AG10803 (cell line): ENCODE data around the gene TMEM258.

Experiments used
- DNase-seq: peaks from one replicate; pipeline ENCODE4 v3.0.0; 2010; ENCODE audit warnings: low read depth
- H3K4me3 ChIP-seq: 2 replicates; pipeline ENCODE4 v1.5.1; 2011; ENCODE audit warnings: mild to moderate bottlenecking, low read length, control low read depth
- CTCF ChIP-seq: conservative IDR thresholded peaks from 2 replicates; pipeline ENCODE4 v1.5.1; 2011; ENCODE audit warnings: mild to moderate bottlenecking, low read length, control low read depth, inconsistent platforms

Gene TMEM258

GRCh38 chr11:61745781-61746441, 46.5 kb downstream of the TMEM258 start:
- H3K4me3 ChIP-seq: no peak overlapping the region
- no peak for DNase-seq
- no peak for TF ChIP-seq CTCF

DNA sequence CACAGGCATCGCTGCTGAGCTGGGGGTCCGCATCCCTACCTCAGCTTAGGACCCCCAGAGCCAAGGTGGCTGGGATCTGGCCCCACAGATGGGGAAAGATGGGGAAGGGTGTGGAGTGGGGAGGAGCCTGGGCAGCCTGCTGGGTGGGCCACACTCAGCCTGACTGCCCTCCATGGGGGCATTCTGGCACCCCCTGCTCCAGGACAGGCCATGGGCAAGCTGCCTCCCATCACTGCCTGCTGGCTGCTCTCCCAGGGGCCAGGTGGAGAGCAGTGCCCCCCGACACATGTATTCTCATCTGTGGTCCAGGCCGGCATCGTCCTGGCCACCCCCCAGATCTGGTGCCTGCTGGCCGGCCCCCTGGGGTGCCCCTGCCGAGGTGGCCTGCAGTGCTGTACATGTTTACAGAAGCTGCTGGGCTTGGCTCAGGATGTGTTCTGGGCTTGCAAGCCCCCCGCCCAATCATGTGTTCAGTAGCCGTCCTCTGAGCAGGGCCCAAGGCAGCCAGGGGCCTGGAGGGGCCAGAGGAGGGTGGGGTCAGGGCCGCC, 47.7 kb downstream of the TMEM258 start:
- no peak overlapping the region for H3K4me3 ChIP-seq
- no peak for TF ChIP-seq CTCF
- no peak for DNase-seq

DNA sequence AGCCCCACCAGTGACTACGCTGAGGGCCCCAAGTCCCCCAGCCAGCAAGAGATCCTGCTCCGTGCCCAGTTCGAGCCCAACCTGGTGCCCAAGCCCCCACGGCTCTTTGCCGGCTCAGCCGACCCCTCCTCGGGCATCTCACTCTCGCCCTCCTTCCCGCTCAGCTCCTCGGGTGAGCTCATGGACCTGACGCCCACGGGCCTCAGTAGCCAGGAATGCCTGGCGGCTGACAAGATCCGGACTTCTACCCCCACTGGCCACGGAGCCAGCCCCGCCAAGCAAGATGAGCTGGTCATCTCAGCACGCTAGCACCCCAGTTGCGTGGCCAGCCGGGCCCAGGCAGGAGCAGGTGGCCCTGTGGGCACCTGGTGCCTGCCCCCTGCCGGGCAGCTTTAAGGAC, 48.2 kb downstream of the TMEM258 start:
- no peak overlapping the region for H3K4me3 ChIP-seq
- no peak for DNase-seq
- TF ChIP-seq CTCF: no peak

GRCh38 chr11:61743486-61744095, 48.8 kb downstream of the TMEM258 start:
- TF ChIP-seq CTCF: no peak
- no peak for DNase-seq

DNA sequence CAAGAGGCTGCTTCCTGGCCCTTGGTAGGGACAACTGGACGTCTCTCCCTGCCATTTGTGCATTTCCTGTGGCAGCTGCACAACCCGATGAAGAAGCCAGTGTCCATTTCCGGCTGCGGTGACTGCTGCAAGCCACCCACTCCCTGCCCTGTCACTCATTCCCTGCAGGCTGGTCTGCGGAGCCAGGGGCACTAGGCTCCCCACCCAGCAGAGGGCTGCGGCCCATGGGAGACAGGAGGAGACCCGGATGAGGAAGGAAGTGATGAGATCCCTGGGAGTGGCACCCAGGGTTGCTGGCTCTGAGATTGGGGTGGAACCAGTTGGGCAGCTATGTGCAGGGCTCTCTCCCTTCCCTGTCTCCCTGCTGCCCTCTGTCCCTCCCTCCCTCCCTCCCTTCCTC, 50.0 kb downstream of the TMEM258 start:
- DNase-seq: no peak
- no peak for TF ChIP-seq CTCF
- no peak overlapping the region for H3K4me3 ChIP-seq

More at GRCh38 chr11:61743486-61744095, 48.8 kb downstream of the TMEM258 start:
- no peak overlapping the region for H3K4me3 ChIP-seq

- no peak overlapping the region for H3K4me3 ChIP-seq
- TF ChIP-seq CTCF: no peak
- no peak for DNase-seq
These were observed 52.4 kb downstream of the TMEM258 start for GRCh38 chr11:61739966-61740365.

DNA sequence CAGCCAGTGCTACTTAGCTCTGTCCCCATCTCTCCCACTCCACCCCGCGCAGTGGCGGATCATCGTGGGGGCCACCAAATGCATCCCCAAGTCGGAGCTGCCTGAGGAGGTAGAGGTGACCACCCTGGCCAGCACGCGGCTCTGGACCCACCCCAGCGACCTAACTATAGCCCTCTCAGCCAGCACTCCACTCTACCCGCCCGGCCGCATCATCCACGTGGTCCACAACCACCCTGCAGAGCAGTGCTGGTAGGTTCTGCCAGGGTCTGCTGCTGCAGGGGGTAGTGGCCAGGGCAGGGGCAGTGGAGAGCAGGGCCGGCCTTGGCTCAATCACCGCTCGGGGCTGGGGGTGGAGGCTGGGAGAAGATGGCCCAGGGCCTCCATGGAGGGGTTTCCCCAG, 53.0 kb downstream of the TMEM258 start:
- TF ChIP-seq CTCF: no peak
- H3K4me3 ChIP-seq: no peak overlapping the region
- no peak for DNase-seq
